Measurements from ENCODE around the gene MAP3K5. TPM values are rescaled to one million over a fixed set of nuclear protein-coding genes. Genes with fewer than 3 reads are reported as not detected.

The MAP3K5 gene
- total and polyA plus RNA-seq, 9 of the 15 experiments (the other 6 are each of a cell fraction or from before 2014, with no cell fraction given): 2.2 to 13.0 (median 9.9) TPM

DNA sequence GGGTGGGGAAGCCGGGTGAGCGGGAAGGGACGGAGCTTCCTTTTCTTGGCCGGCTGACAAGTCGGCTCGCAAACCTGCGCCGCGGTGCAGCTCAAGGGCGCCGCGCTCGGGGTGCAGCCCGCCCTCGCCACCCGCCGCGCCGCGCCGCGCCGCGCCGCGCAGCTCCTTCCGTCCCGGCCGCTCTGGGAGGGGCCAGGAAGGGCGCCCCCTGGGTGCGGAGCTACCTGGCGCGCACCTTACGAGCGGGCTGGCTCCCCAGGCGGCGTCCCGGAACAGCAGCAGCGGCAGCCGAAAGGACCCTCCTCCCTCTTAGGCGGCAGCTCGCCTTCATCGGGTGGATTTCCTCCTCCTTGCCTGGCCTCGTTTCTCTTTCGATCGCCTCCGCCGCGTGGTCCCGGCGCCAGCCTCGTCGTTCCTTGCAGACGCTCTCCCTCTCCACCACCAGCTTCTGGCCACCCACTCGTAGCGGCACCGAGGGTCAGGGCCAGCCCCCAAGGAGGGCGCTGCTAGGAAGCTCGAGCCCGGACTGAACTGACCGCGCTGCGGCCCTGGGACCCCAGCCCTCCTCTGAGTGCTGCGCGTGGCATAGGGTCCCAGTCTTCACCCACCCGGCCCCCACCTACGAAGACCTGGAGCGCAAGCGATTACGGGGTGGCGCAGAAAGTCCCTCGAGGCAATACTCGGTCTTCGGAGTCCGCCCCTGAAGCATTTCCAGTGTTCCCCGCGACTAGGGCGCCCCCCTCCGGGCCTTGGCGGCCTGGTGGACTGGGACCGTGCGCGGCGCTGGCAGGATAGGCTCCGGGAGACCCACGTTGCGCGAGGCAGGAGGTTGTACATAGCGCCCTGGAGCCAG, at the start of gene MAP3K5 (continued):
- TF ChIP-seq, protein P1, sequence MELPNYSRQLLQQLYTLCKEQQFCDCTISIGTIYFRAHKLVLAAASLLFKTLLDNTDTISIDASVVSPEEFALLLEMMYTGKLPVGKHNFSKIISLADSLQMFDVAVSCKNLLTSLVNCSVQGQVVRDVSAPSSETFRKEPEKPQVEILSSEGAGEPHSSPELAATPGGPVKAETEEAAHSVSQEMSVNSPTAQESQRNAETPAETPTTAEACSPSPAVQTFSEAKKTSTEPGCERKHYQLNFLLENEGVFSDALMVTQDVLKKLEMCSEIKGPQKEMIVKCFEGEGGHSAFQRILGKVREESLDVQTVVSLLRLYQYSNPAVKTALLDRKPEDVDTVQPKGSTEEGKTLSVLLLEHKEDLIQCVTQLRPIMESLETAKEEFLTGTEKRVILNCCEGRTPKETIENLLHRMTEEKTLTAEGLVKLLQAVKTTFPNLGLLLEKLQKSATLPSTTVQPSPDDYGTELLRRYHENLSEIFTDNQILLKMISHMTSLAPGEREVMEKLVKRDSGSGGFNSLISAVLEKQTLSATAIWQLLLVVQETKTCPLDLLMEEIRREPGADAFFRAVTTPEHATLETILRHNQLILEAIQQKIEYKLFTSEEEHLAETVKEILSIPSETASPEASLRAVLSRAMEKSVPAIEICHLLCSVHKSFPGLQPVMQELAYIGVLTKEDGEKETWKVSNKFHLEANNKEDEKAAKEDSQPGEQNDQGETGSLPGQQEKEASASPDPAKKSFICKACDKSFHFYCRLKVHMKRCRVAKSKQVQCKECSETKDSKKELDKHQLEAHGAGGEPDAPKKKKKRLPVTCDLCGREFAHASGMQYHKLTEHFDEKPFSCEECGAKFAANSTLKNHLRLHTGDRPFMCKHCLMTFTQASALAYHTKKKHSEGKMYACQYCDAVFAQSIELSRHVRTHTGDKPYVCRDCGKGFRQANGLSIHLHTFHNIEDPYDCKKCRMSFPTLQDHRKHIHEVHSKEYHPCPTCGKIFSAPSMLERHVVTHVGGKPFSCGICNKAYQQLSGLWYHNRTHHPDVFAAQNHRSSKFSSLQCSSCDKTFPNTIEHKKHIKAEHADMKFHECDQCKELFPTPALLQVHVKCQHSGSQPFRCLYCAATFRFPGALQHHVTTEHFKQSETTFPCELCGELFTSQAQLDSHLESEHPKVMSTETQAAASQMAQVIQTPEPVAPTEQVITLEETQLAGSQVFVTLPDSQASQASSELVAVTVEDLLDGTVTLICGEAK (IDR thresholded peaks at IDR 0.05): peak; percentile 47; the same call in 1 of the 2 replicates
- TF ChIP-seq, protein P1 (CRISPR knock-in tag; IDR thresholded peaks at IDR 0.05): peak; percentile 61; the same call in 1 of the 2 replicates
- TF ChIP-seq TGIF2 (CRISPR knock-in tag; IDR thresholded peaks at IDR 0.05) (no peak), HNRNPUL1 (IDR thresholded peaks at IDR 0.05; ENCODE audit: low read length) (no peak), ZNF444 (CRISPR knock-in tag; IDR thresholded peaks at IDR 0.05) (no peak), ZMIZ1 (IDR thresholded peaks at IDR 0.05; ENCODE audit: low read depth in 2 of 2, low read length in 2 of 2) (peak in 1 of 2 experiments; percentile 56; a peak in 1 of 4 replicates)
- TF ChIP-seq, protein P2, sequence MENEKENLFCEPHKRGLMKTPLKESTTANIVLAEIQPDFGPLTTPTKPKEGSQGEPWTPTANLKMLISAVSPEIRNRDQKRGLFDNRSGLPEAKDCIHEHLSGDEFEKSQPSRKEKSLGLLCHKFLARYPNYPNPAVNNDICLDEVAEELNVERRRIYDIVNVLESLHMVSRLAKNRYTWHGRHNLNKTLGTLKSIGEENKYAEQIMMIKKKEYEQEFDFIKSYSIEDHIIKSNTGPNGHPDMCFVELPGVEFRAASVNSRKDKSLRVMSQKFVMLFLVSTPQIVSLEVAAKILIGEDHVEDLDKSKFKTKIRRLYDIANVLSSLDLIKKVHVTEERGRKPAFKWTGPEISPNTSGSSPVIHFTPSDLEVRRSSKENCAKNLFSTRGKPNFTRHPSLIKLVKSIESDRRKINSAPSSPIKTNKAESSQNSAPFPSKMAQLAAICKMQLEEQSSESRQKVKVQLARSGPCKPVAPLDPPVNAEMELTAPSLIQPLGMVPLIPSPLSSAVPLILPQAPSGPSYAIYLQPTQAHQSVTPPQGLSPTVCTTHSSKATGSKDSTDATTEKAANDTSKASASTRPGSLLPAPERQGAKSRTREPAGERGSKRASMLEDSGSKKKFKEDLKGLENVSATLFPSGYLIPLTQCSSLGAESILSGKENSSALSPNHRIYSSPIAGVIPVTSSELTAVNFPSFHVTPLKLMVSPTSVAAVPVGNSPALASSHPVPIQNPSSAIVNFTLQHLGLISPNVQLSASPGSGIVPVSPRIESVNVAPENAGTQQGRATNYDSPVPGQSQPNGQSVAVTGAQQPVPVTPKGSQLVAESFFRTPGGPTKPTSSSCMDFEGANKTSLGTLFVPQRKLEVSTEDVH (IDR thresholded peaks at IDR 0.05; ENCODE audit: low read depth, partially characterized antibody): peak; percentile 27
